ENCODE measurements around the gene ZC3H12C.
"Not testable (repeated sequence)": the region's sequence is repeated elsewhere in the genome, so short reads cannot be mapped to it uniquely, and the experiment has no call there.

The ZC3H12C gene

DNA sequence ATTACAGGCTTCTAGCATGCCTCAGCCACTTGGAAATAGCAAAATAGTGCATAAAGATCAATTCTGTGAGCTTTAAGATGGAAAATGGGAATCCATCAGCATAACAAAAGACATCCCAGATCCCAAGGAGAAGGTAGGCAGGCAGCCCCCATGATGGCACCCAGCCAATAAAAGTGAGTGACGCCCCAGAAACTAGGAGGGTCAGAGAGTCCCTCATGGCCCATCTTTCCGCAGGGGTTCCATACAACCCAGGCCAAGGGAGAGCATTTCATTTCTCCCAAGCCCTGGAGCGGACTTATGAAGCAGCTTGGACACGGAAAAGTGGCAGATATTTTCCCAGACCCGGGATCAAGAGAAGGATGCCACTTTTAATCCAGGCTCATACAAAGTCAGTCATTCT is 93.3 kb downstream of the ZC3H12C start:
- TF ChIP-seq, protein P1, sequence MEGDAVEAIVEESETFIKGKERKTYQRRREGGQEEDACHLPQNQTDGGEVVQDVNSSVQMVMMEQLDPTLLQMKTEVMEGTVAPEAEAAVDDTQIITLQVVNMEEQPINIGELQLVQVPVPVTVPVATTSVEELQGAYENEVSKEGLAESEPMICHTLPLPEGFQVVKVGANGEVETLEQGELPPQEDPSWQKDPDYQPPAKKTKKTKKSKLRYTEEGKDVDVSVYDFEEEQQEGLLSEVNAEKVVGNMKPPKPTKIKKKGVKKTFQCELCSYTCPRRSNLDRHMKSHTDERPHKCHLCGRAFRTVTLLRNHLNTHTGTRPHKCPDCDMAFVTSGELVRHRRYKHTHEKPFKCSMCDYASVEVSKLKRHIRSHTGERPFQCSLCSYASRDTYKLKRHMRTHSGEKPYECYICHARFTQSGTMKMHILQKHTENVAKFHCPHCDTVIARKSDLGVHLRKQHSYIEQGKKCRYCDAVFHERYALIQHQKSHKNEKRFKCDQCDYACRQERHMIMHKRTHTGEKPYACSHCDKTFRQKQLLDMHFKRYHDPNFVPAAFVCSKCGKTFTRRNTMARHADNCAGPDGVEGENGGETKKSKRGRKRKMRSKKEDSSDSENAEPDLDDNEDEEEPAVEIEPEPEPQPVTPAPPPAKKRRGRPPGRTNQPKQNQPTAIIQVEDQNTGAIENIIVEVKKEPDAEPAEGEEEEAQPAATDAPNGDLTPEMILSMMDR (IDR thresholded peaks at IDR 0.05; ENCODE audit: extremely low read depth, missing control alignments), result no peak
- DNase-seq (ENCODE audit: low spot score), result no peak

DNA sequence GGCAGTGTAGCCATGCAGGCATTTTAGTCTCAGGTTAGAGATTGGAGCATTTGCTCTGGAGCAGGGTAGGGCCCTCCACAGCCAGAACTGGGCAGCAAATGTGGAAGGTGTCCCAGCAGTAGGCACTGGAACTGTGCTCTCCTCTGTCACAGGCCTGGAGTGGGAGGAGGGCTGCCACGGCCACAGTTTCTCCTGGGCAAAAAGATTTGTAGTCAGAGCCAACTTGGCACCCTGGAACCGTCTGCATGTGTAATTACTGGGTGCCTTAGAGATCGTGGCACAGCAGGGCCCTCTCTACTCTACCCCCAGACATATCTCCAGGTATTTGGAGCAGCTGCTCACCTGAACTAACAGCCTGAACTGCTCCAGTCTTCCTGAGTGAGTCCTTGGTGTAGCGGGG is 93.7 kb downstream of the ZC3H12C start:
- TF ChIP-seq, protein P1 (IDR thresholded peaks at IDR 0.05; ENCODE audit: extremely low read depth, missing control alignments), result no peak
- no peak for DNase-seq (ENCODE audit: low spot score)

DNA sequence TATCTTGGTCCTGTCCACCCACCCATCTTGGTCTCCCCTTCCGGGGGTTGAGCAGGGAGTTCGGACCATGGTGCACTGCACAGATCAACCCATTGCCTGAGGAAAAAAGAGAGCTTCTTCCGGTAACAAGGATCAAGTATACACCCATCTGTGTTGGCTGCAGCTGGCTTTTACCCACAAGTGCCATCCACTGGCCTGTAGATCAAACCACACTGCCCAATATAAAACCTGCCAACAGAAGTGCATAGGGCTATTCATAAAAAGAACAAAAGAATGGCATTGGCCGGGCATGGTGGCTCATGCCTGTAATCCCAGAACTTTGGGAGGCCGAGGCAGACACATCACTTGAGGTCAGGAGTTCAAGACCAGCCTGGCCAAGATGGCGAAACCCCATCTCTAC is 94.5 kb downstream of the ZC3H12C start:
- DNase-seq (ENCODE audit: low spot score), result no peak
- TF ChIP-seq, protein P1 (IDR thresholded peaks at IDR 0.05; ENCODE audit: extremely low read depth, missing control alignments), result no peak

DNA sequence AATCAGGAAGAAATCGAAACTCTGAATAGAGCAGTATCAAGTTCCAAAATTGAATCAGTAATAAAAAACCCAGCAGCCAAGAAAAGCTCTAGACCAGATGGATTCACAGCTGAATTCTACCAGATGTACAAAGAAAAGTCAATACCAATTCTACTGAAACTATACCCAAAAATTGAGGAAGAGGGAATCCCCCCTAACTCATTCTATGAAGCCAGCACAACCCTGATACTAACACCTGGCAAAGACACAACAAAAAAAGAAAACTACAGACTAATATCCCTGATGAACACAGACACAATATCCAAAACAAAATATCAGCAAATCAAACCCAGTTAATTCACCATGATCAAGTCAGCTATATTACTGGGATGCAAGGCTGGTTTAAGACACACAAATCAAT is 97.7 kb downstream of the ZC3H12C start:
- DNase-seq (ENCODE audit: low spot score), result no peak
- TF ChIP-seq, protein P1 (IDR thresholded peaks at IDR 0.05; ENCODE audit: extremely low read depth, missing control alignments), result no peak

DNA sequence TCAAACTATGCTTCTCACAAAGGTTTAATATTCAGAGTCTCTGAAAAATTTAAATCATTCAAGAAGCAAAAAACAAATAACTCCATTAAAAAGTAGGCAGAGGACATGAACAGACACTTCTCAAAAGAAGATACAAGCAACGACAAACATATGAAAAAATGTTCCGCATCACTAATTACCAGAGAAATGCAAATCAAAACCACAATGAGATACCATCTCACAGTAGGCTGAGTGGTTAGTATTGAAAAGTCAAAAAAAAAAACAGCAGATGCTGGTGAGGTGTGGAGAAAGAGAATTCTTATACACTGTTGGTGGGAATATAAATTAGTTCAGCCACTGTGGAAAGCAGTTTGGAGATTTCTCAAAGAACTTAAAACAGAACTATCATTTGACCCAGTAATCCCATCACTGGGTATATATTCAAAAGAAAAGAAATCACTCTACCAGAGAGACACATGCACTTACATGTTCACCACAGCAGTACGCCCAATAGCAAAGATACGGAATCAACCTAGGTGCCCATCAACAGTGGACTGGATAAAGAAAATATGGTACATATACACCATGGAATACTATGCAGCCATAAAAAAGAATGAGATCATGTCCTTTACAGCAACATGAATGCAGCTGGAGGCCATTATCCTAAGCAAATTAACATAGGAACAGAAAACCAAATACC is 99.6 kb downstream of the ZC3H12C start:
- not testable (repeated sequence) for DNase-seq (ENCODE audit: low spot score)

DNA sequence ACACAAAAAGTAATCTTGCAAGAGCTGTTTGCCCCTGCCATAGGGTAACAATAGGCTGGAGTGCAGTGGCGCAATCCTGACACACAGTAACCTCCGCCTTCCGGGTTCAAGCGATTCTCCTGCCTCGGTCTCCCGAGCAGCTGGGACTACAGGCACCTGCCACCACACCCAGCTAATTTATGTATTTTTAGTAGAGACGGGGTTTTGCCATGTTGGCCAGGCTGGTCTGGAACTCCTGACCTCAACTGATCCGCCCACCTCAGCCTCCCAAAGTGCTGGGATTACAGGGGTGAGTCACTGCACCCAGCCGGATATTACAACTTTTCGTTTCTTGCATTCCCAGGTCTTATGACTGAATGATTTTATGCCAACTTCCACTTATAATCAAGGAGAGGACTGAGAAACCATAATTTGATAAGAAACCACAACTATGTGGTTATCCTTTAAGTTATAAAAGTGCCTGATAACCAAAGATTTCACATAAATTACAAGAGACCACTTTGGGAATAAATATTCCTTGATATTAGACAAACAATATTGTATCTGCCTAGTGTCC is 101.1 kb downstream of the ZC3H12C start:
- DNase-seq (ENCODE audit: low spot score), result not testable (repeated sequence)

DNA sequence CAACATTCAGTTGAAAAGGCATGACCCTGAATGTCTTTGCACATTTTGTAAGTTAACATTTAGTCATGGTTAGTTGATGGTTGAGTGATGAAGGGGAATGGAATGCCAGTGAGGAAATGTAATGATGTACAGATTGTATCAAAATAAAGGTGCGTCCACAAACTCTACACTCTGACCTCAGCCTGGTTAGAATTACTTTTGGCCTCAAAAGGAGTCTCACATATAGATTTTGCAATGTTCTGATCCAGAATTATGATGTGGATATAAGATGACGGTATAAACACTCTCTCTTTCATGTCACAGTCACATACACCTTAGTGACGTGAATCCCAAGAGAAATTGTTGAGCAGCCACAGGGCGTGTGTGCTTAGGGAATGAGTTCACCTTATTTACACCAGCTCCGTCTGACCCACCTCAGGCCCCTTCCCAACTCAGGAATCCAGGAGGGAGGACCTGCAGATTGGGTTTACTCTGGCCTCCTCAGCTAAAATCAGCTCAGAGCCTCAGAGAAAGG is 103.1 kb downstream of the ZC3H12C start:
- TF ChIP-seq, protein P1 (IDR thresholded peaks at IDR 0.05; ENCODE audit: extremely low read depth, missing control alignments), result no peak
- no peak for DNase-seq (ENCODE audit: low spot score)

DNA sequence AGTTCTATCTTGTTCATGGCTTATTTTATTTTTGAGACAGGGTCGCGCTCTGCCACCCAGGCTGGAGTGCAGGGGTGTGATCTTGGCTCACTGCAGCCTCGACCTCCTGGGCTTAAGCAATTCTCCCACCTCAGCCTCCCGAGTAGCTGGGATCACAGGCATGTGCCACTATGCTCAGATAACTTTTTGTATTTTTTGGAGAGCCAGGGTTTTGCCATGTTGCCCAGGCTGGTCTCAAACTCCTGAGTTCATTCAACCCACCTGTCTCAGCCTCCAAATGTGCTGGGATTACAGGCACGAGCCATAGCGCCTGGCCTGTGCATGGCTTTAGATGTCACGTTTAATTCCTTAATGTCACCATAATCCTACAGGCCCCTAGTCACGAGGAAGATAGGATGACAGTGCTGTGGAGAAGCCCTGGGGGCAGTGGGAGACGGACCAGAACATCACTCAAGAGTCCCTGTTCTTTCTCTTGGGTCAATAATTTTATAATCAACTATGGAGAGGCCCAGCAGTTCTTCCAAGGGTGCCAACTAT is 103.8 kb downstream of the ZC3H12C start:
- TF ChIP-seq, protein P1 (IDR thresholded peaks at IDR 0.05; ENCODE audit: extremely low read depth, missing control alignments), result no peak

More for the DNA sequence above, 103.8 kb downstream of the ZC3H12C start:
- no peak for DNase-seq (ENCODE audit: low spot score)
